Measurements from ENCODE around the gene PIK3R2. TPM values are rescaled to one million over a fixed set of nuclear protein-coding genes. Genes with fewer than 3 reads are reported as not detected.

PIK3R2 gene
- total RNA-seq, 4 donors from 2014 or later = 30.5 to 135 (median 31.2) TPM

- Histone ChIP-seq H3K36me3 (peaks cover 0 to 25% (median 11%) of the 10 kb centered on the region in 4 donors), H3K9me3 (no peaks in the 10 kb centered on the region), H3K4me3 (no peak overlapping the region), H3K27ac (peak overlapping the region in 3 of 4 donors; percentile 9 to 84 (median 63)), H3K4me1 (peaks cover 3 to 15% (median 8%) of the 10 kb centered on the region in 4 donors), H3K27me3 (no peaks in the 10 kb centered on the region)
- intact Hi-C loops (cut with DNase I; ENCODE audit: low total_unique reads) = loop anchor here (5.0 kb wide), 1 partner anchor 333 kb away; no protein-coding TSS in a partner anchor
- TF ChIP-seq POLR2A (IDR thresholded peaks at IDR 0.05) = no peak
- no peak for TF ChIP-seq CTCF (IDR thresholded peaks at IDR 0.05)
- no peak for TF ChIP-seq EP300 (IDR thresholded peaks at IDR 0.05; ENCODE audit: low read depth)
- TF ChIP-seq POLR2AphosphoS5 (IDR thresholded peaks at IDR 0.05) = no peak
- 88 to 100% methylated on average over 8 to 66 of the region's 66 CpGs for WGBS, 2 donors (ENCODE audit: low coverage in 1 of 2)
- DNase-seq = no peak
- in situ Hi-C loops (cut with MboI; ENCODE audit: low pct_ligation_motif_present in 1 of 4, low pct_unique_long_range_greater_than_20kb in 1 of 4, low sequenced_read_pairs in 3 of 4) = no loop called here
Observed at GRCh38 chr19:18168673-18169381, 15.9 kb downstream of the PIK3R2 start.

GRCh38 chr19:18170714-18171255 lies 17.8 kb downstream of the PIK3R2 start:
- DNase-seq = peak; percentile 65
- H3K9me3 ChIP-seq = no peaks in the 10 kb centered on the region
- H3K4me1 ChIP-seq = peaks cover 4 to 27% (median 18%) of the 10 kb centered on the region in 4 donors
- no peak overlapping the region for H3K4me3 ChIP-seq
- peaks cover 0 to 20% (median 8%) of the 10 kb centered on the region in 4 donors for H3K36me3 ChIP-seq
- no peaks in the 10 kb centered on the region for H3K27me3 ChIP-seq
- TF ChIP-seq POLR2AphosphoS5 (IDR thresholded peaks at IDR 0.05) = peak; percentile 31 to 53 (median 34)
- TF ChIP-seq POLR2A (IDR thresholded peaks at IDR 0.05) = peak; percentile 34
- no peak for TF ChIP-seq CTCF (IDR thresholded peaks at IDR 0.05)
- in situ Hi-C loops (cut with MboI; ENCODE audit: low pct_ligation_motif_present in 1 of 4, low pct_unique_long_range_greater_than_20kb in 1 of 4, low sequenced_read_pairs in 3 of 4) (no loop called here), intact Hi-C loops (cut with DNase I; ENCODE audit: low total_unique reads) (no loop called here)
- peak overlapping the region; percentile 42 to 84 (median 64) for H3K27ac ChIP-seq
- WGBS, 2 donors (ENCODE audit: low coverage in 1 of 2) = 49% methylated on average over 16 of the region's 16 CpGs; no CpG with 5 or more reads in 1 of the 2 donors

GRCh38 chr19:18171605-18172327 lies 18.8 kb downstream of the PIK3R2 start:
- in situ Hi-C loops (cut with MboI; ENCODE audit: low pct_ligation_motif_present in 1 of 4, low pct_unique_long_range_greater_than_20kb in 1 of 4, low sequenced_read_pairs in 3 of 4) = no loop called here
- peaks cover 0 to 10% (median 5%) of the 10 kb centered on the region in 4 donors for H3K36me3 ChIP-seq

More at GRCh38 chr19:18171605-18172327, 18.8 kb downstream of the PIK3R2 start:
- Histone ChIP-seq H3K9me3 (no peaks in the 10 kb centered on the region), H3K27me3 (no peaks in the 10 kb centered on the region), H3K4me1 (peaks cover 4 to 27% (median 18%) of the 10 kb centered on the region in 4 donors), H3K4me3 (no peak overlapping the region), H3K27ac (peak overlapping the region; percentile 42 to 84 (median 64))
- DNase-seq = no peak
- intact Hi-C loops (cut with DNase I; ENCODE audit: low total_unique reads) = no loop called here
- TF ChIP-seq CTCF (IDR thresholded peaks at IDR 0.05) (no peak), EP300 (IDR thresholded peaks at IDR 0.05; ENCODE audit: low read depth) (no peak), POLR2A (IDR thresholded peaks at IDR 0.05) (no peak), POLR2AphosphoS5 (IDR thresholded peaks at IDR 0.05) (no peak)
- 50 to 81% methylated on average over 1 to 8 of the region's 8 CpGs for WGBS, 2 donors (ENCODE audit: low coverage in 1 of 2)

Measured in transverse colon (tissue), 4 donors.